ENCODE results near the gene DRD4.
"Not testable (repeated sequence)": the region's sequence is repeated elsewhere in the genome, so short reads cannot be mapped to it uniquely, and the experiment has no call there.

DRD4 gene

GRCh38 chr11:645536-645935 is 8.5 kb downstream of the DRD4 start:
- no peak for DNase-seq

DNA sequence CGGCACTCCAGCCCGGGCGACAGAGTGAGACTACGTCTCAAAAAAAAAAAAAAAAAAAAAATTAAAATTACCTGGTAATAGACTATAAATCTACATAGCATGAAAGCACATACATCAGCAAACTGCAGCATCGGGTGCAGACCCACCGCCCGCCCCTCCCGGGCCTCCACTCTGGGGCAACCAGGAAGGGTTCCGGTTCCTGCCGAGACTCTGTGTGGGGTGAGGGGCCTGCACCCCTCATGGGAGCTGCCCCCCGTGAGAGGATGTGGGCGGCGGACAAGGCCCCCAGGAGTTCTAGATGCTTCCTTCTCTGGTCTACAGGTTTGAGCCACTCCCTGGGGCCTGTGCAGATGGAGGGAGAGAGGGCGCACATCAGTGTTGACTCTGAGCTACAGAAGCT is 9.1 kb downstream of the DRD4 start:
- DNase-seq, result no peak

DNA sequence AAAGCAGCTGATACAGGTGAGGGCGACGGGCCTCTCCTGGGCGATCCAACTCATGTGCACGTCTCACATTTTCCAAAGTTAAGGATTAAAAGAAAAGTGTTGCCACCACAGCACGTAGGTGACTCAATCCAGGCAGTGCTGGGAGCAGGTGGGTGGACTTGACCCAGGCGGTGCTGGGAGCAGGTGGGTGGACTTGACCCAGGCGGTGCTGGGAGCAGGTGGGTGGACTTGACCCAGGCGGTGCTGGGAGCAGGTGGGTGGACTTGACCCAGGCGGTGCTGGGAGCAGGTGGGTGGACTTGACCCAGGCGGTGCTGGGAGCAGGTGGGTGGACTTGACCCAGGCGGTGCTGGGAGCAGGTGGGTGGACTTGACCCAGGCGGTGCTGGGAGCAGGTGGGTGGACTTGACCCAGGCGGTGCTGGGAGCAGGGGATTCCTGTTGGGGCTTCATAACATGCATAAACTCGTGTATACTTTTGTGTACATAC is 10.6 kb downstream of the DRD4 start:
- not testable (repeated sequence) for DNase-seq

GRCh38 chr11:650482-650881 is 13.4 kb downstream of the DRD4 start:
- no peak for DNase-seq

DNA sequence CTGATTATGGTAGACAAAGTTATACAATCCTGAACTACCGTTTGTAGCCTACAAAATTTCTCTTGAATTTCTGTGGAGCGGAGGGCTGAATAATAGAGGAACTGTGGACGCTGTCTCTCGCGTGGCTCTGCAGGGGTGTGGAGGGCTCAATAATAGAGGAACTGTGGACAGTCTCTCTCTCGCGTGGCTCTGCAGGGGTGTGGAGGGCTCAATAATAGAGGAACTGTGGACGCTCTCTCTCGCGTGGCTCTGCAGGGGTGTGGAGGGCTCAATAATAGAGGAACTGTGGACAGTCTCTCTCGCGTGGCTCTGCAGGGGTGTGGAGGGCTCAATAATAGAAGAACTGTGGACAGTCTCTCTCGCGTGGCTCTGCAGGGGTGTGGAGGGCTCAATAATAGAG is 16.1 kb downstream of the DRD4 start:
- DNase-seq, result not testable (repeated sequence)

DNA sequence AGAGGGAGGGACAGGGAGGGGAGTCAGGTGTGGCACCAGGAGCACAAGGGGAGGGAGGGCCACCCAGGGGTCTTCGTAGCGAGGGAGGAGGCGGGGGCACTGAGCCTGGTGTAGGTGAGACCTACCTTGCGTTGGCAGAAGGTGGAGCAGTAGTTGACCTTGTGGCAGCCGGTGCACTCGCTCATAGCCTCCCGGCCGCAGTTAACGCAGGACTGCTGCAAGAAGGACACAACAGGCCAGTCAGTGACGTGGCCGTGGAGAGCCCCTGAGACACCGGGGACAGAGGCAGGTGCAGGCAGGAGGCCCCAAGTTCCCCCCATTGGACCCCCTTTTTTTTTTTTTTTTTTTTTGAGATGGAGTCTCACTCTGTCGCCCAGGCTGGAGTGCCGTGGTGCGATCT is 16.8 kb downstream of the DRD4 start:
- DNase-seq, result no peak

- DNase-seq, result not testable (repeated sequence)
These were observed 17.4 kb downstream of the DRD4 start for GRCh38 chr11:654444-654843.

DNA sequence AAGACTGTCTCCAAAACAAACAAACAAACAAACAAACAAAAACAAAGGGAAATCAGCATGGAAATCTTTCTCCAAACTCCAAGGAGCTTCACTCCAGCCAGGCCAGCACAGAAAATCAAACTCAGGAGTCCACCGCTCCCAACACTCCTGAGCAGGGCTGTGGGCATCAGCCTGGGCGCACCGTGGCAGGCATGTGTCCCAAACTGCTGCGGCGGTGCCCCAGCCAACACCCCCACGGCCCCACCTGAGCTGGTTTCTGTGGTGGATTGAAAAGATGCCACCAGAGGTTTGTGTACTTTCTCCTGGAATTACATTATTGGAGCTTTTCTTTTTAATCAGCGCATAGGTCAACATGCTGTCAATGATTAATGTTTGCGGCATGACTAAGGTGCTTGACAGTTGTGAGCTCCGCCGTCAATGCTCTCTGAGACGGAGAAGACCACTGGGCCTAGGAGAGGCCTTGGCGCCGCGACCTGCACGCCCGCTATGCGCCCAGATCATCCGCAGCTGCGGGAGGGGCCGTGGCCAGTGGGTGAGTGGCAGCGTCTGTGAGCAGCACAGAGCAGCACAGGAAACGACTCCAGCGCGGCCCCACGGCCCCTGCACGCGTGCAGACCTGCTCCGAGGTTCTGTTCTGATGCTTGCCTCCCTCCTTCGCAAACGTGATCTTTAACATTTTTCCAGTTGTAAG is 18.1 kb downstream of the DRD4 start:
- no peak for DNase-seq

- DNase-seq, result no peak
These were observed 19.4 kb downstream of the DRD4 start for GRCh38 chr11:656426-656825.

- no peak for DNase-seq
These were observed 19.8 kb downstream of the DRD4 start for GRCh38 chr11:656866-657265.

- DNase-seq, result no peak
These were observed 20.6 kb downstream of the DRD4 start for GRCh38 chr11:657691-658126.

GRCh38 chr11:659532-660085 is 22.5 kb downstream of the DRD4 start:
- DNase-seq, result no peak

GRCh38 chr11:660281-660680 is 23.2 kb downstream of the DRD4 start:
- no peak for DNase-seq

DNA sequence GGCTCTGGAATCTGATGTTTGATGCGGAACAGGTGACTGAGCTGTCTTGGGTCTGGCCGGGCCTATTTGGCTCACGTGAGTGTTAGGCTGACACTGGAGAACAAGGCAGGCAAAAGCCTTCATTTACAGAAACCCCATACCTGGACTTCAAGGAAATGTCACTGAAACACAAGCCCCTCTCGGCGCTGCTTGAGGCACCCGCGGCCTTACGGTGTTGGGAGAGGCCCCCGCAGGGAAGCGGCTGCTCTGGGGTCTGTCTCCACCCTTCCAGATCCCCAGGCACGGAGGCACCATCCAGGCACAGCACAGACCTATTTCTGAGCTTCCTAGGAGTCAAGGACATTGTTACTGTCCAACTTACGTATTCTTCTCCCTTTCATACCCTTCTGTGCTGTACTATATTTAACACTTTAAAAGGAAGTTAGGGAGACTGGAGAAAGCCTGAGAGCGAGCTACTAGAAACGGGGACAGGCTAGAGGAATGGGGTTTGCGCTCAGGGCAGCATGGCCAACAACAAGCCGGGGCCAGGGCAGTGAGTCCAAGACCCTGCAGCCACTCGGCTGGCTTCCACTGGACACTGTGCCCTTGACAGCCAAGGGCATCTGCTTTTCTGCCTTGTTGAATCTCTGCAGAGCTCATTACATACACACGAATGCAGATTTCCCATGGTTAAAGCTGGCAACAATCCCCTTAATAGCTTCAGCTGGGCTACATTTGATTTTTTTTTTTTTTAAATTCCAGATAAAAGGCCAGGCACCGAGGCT is 23.8 kb downstream of the DRD4 start:
- DNase-seq, result no peak

GRCh38 chr11:662689-663274 is 25.7 kb downstream of the DRD4 start:
- peak; percentile 63 for DNase-seq

DNA sequence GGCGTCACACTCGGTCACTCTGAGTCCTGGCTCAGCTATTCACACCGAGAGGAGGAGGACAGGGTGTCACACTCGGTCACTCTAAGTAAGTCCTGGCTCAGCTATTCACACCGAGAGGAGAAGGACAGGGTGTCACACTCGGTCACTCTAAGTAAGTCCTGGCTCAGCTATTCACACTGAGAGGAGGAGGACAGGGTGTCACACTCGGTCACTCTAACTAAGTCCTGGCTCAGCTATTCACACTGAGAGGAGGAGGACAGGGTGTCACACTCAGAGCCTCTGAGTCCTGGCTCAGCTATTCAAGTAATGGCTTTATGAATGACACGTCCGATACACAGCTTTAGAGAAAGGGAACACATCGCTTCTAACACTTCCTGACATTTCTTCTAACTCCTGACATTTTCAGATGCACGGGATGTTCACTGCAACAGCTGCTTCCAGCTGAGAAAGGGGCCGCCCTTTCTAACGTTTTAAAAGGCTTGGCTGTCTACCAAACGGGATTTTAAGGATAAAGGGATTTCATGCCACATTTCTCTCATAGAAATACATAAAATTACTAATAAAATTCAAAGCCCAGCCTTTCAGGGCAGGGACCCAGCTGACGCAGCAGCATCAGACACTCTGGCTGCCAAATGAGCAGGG is 28.1 kb downstream of the DRD4 start:
- no peak for DNase-seq

- DNase-seq, result no peak
These were observed 28.7 kb downstream of the DRD4 start for GRCh38 chr11:665704-666281.

- DNase-seq, result no peak
These were observed 36.8 kb downstream of the DRD4 start for GRCh38 chr11:673866-674265.

- no peak for DNase-seq
These were observed 37.3 kb downstream of the DRD4 start for GRCh38 chr11:674406-674805.

- no peak for DNase-seq
These were observed 41.2 kb downstream of the DRD4 start for GRCh38 chr11:678297-678696.

DNA sequence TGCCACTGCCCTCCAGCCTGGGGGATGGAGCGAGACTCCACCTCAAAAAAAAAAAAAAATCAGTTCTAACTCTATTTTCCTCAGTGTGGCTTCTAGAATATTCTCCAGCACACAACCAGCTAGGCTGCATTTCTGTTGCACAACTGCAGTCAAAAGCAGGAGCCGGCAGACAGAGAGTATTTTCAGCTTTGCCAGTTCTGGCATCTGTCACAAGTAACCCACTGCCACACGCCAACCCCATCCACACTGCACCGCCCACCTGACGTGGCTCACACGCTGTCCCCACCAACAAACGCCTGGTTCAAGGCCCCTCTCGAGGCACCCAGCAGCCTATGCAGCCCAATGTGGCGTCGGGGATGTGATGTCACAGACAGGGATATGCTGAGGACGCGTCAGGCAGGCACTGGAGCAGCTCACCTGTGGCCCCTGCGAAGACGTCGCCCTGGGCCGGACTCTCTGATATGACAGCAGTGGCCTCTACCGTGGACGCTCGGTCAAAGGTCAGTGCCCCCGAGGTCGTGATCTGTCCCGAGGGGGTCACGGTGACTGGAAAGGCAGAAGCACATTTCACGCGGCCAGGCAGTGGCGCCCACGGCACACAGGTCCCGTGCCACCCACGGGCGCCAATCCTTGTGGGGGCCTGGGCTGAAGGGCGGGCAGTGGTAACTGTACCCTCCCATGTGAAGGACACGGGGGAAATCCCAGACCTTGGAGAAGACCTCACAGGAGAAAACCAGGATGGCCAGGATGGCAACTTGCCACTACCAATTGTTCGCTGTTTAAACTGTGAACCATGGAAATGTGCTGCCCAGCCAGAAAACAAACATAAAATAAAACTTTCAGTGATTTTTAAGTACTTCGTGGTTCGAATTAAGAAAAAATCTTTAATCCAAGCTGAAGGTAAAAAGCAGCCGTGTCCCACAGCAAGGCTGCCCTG is 42.5 kb downstream of the DRD4 start:
- no peak for DNase-seq

- no peak for DNase-seq
These were observed 43.4 kb downstream of the DRD4 start for GRCh38 chr11:680476-680875.

Data from retina (tissue), 1 donor.